T-helper 2 cell treated with Interferon-gamma antibody and Interleukin-4, amounts not matched to agents 100 ng/mL and 5 ng/mL, for 36 hours (primary cell): ENCODE data around the gene CA4. TPM values are rescaled to one million over a fixed set of nuclear protein-coding genes. Genes with fewer than 3 reads are reported as not detected.
"Not testable (repeated sequence)": the region's sequence is repeated elsewhere in the genome, so short reads cannot be mapped to it uniquely, and the experiment has no call there.

ENCODE experiments used
- intact Hi-C: fragments of 100-400 bp; cut with micrococcal nuclease; formaldehyde crosslinking; loops from one replicate; pipeline ENCODE4 v1.15.1; 2023
- total RNA-seq: library from RNA; stranded (reverse); gene quantifications from 2 replicates; pipeline ENCODE4 v1.2.3, GENCODE V29; 2022

CA4 gene
- total RNA-seq = not detected in 2 replicates

- intact Hi-C loops = loop anchor here (10.0 kb wide), 2 partner anchors 285 to 375 kb away; partner anchors contain the start of gene APPBP2
Observed at GRCh38 chr17:60149691-60150582, at the start of gene CA4. TSS of gene CA4 (plus strand) at chr17:60149973. CDS start at chr17:60150035, 62 bp downstream.

GRCh38 chr17:60100577-60100976, 49.2 kb upstream of the CA4 start:
- intact Hi-C loops = loop anchor here (10.0 kb wide), 1 partner anchor 324 kb away; the partner anchor contains the start of gene CHCT1

DNA sequence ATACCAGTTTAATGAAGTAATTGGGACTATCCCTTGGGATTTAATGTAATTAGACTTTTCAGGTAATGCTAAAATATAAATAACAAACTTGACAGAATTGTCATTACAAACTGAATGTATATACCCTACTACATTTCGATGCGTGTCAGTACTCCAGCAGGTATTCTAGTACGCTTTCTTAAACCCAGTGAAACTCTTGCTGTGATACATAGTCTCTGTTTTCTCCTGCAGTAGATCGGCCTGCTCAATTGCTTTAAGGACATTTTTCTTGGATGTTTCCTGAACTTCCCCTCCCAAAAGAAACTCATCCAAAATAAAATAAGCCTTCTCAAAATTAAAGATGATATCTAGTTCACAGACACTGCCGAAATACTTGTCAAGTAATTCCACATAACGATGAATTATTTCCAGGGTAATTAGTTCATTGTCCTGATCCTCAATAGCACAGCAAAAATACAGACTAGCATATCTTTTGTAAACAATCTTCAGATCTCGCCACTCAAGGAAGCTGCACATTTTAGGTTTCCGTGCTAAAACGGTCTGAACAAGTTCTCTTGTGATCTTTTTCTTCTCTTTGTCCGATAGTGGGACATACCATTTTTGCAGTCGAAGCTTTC, 47.6 kb upstream of the CA4 start:
- intact Hi-C loops = loop anchor here (10.0 kb wide), 1 partner anchor 323 kb away; the partner anchor contains the start of gene CHCT1

GRCh38 chr17:60102632-60103096, 47.1 kb upstream of the CA4 start:
- intact Hi-C loops = loop anchor here (10.0 kb wide), 1 partner anchor 322 kb away; the partner anchor contains the start of gene CHCT1

DNA sequence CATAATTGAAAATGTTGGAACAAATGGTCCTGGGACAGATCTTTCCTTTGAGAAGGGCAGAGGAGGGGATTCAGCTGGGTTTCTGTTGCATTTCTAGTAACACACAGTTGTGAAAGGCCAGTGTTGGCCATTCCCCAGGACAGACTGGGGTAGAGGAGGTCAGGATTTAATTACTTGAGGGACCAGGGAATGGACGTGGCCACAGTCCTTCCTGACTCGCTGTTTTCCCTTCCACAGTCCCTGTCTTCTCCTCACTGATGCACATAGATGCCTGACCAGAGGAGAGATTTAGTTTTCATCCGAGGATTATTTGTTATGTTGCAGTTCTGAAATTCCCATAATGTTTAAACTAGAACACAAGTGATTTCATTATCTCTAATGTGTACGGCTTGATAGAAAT, 45.8 kb upstream of the CA4 start:
- intact Hi-C loops = loop anchor here (10.0 kb wide), 1 partner anchor 321 kb away; the partner anchor contains the start of gene CHCT1

DNA sequence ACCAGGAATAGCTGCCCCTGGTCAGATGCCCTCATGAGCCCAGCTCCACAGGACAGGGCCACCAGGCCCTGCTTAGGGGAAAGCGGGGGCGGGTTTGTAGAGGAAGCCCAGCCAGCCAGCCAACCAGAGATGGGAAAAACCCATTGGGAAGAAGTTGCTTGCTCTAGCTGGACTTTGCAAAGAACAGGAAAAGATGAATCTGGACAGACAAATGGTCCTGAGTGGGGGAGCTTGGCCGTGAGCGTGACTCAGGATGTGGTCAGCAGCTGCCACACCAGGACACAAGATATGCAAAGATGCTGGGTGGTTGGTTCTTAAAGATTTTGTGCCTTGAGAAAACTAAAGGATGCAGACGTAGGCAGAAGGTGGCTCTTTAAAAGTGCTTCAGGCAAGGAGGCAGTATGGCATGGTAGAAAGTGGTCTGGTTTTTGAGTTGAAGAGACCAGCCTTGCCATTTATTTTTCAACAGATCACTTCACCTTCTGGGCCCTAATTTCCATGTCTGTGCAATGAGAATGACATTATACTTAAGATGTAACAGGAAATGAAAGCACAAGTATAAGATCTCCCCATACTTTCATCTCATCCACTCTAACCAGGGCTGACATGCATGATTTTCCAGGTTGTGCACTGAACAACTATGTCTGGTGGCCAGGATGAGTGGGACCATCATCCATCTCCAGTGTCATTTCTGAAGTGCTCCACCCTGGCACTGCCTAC, 43.3 kb upstream of the CA4 start:
- intact Hi-C loops = loop anchor here (10.0 kb wide), 1 partner anchor 318 kb away; the partner anchor contains the start of gene CHCT1

DNA sequence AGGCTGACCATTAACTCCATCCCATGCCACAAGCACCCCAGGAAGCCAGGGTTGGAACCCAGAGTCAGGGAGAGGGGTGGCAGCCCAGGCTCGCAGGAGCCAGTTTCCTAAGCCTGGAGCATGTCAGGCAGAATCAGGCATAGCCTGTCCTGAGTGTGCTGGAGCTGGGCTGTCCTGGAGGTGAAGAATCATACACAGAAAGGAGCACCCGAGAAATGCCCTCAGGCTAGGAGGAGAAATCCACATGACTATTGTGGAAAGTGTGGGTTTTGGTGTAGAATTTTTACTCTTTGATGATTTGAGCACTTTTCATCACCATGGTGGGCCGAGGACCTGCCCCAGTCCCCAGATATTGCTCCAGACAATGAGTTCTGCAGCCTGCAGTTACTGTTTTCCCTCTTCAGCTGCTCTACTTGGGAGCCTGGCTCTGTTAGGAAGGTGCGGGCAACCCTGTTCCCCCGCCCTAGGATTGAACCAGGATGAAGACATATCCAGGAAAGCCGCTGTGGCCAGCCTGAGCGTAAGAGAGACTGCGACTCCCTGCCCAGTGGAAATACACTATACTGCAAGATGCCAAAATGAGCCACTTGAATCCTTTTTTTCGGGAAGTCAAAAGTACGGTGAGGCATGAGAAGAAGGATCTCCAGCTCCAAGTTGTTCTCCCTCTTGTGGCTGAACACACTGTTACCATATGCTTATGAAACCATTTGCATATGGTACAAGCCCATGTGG, 42.1 kb upstream of the CA4 start:
- intact Hi-C loops = loop anchor here (10.0 kb wide), 1 partner anchor 317 kb away; the partner anchor contains the start of gene CHCT1

- intact Hi-C loops = loop anchor here (10.0 kb wide), 1 partner anchor 316 kb away; the partner anchor contains the start of gene CHCT1
Observed at GRCh38 chr17:60108309-60108708, 41.5 kb upstream of the CA4 start.

DNA sequence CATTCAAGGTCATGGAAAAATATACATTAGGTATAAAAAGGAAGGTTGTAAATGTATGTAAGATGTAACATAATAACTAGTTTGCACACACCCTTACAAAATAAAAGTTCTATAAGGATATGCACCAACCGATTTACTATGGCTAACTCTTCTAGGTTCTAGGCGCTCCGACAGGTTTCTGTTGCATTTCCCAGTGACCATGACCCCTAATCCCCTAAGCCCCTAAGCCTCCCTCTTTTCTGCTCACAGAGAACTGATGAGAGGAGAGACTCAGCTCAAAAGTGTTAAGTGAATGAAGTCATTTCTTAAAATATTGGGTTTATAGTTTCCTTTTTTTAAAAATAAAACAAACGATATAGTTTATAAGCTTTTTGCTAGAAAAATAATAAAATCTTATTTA, 41.1 kb upstream of the CA4 start:
- intact Hi-C loops = loop anchor here (10.0 kb wide), 1 partner anchor 316 kb away; the partner anchor contains the start of gene CHCT1

DNA sequence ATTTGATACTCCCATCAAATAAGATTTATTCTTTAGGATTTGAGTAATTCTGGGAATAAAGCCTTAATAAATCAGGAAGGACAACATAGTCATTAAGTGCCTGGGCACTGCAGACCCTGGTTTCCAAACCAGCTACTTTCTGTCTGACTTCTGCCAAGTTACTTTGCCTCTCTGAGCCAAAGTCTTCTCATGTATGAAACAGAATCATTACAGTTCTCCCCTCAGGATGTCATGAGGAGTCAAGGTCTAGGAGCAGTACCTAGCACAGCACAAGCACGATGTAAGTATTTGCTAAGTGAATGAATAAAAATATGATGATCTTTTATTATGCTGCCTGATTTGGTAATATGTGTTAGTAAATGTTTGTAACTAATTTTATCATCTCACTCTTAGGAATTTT, 40.6 kb upstream of the CA4 start:
- intact Hi-C loops = loop anchor here (10.0 kb wide), 1 partner anchor 316 kb away; the partner anchor contains the start of gene CHCT1

DNA sequence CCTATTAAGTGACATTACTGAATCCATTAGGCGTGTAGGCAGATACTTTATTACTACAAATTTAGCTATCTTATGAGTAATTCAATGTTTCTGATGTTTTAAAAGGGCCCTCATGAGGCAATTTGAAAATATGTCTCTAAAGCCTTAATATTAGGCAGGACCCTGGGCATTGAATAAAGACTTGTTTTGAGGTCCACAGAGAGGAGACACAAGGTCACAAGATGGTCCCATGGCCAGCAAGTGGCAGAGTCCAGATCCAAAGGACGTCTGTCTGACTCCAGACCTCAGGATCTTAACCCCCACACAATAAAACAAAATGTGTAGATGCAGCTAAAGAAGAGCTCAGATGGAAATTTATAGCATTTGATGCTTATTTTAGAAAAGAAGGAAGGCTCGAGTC, 39.2 kb upstream of the CA4 start:
- intact Hi-C loops = no loop called here

GRCh38 chr17:60111661-60112060, 38.1 kb upstream of the CA4 start:
- intact Hi-C loops = not testable (repeated sequence)

DNA sequence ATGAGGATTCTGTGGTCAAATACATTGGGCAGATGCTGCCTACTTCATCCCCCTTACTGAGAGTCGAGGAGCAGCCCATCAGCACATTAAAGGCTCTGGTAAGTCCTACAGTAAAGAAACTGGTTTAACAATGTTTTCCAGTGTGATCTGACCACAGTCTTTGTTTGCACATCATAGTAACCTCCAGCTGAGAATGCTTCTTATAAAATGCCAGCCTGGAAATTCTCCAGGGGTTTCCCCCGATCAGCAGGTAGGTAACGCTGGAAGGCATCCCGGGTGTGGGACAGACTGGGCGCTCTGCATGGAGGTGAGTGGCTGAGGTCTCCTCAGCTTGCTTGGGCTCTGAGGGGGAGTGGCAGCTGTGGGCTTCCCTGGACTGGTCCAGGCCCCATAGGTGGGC, 34.4 kb upstream of the CA4 start:
- intact Hi-C loops = not testable (repeated sequence)

GRCh38 chr17:60116196-60116595, 33.6 kb upstream of the CA4 start:
- intact Hi-C loops = not testable (repeated sequence)

GRCh38 chr17:60119162-60119561, 30.6 kb upstream of the CA4 start:
- intact Hi-C loops = not testable (repeated sequence)

DNA sequence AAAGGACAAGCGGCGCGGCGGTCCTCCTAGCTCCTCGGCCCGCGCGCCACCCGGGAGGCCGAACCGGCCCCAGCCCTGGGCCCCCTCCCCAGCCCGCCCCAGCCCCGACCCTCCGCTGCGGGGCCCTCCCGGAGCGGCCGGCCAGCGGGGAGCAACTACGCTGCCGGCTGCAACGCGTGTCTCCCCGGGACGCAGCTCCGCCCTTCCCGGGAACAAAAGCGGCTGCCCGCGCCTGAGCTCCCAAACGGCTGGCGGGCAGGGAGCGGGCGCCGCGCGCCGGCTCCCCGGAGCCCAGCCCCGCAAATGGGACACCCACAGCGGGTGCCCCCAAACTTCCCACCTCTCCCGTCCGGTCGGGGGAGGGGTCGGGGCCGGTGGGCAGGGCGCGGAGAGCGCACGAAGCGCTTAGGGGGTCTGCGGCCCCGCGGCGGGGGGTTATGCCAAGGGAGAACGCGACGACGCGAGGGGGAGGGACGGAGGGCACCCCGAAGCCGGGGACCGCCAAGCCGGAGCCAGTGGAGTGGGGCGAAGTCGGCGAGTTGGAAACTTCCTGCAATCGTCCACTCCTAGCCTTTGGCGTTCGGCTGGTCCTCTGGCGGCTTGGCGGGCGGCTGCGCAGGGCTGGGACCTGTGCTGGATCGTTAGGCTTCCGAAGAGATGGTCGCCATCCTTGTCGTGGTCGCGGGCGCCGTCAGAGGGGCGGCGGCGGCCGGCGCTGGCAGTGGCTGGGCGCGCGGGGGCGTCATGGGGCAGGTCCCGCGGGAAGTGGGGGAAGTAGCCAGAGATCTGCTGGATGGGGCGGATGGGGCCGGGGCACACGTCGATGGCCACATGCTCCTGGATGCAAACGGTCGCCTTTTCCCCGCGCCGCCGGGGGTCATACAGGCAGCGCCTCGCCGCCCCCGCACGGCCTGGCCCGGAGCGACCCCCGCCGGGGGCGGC, 29.7 kb upstream of the CA4 start:
- intact Hi-C loops = not testable (repeated sequence)

- intact Hi-C loops = no loop called here
Observed at GRCh38 chr17:60127068-60128064, 22.4 kb upstream of the CA4 start.
